DOHH2 (cell line): ENCODE measurements around the gene APOL4.

ENCODE experiments used
- H3F3A ChIP-seq: fragments of 200-600 bp; sonication (generic), shearing (Covaris generic); 2 replicates; pipeline ENCODE4 v1.6.0; 2016; ENCODE audit warnings: antibody characterized with exemption, mild to moderate bottlenecking; ENCODE audit not compliant: control insufficient read depth, insufficient read depth
- H3K27ac ChIP-seq: fragments of 200-600 bp; sonication (generic); 2 replicates; pipeline ENCODE4 v1.5.1; 2014; ENCODE audit warnings: low read depth, mild to moderate bottlenecking, low read length, moderate library complexity
- H3K27me3 ChIP-seq: fragments of 200-600 bp; sonication (generic); 2 replicates; pipeline ENCODE4 v1.6.1; 2014; ENCODE audit warnings: mild to moderate bottlenecking, low read length, mixed read lengths; ENCODE audit not compliant: control insufficient read depth
- H3K36me3 ChIP-seq: fragments of 200-600 bp; sonication (generic); 2 replicates; pipeline ENCODE4 v1.6.1; 2014; ENCODE audit warnings: mild to moderate bottlenecking, low read length, moderate library complexity, mixed read lengths; ENCODE audit not compliant: control insufficient read depth
- H3K4me1 ChIP-seq: fragments of 200-600 bp; sonication (generic); 2 replicates; pipeline ENCODE4 v1.6.1; 2014; ENCODE audit warnings: mild to moderate bottlenecking, low read length, mixed read lengths; ENCODE audit not compliant: control insufficient read depth
- H3K4me2 ChIP-seq: fragments of 200-600 bp; sonication (generic); 2 replicates; pipeline ENCODE4 v1.6.0; 2014; ENCODE audit warnings: mild to moderate bottlenecking, low read length, moderate library complexity
- H3K4me3 ChIP-seq: fragments of 200-600 bp; sonication (generic); 2 replicates; pipeline ENCODE4 v1.5.1; 2014; ENCODE audit warnings: mild to moderate bottlenecking, low read length, mixed read lengths
- H3K79me2 ChIP-seq: fragments of 200-600 bp; sonication (generic); 2 replicates; pipeline ENCODE4 v1.6.1; 2014; ENCODE audit warnings: mild to moderate bottlenecking, low read length, mixed read lengths; ENCODE audit not compliant: control insufficient read depth
- H3K9me2 ChIP-seq: fragments of 200-600 bp; sonication (generic); replicated peaks from 2 replicates; pipeline ENCODE4 v1.6.1; 2014; ENCODE audit warnings: mild to moderate bottlenecking, low read length, mixed read lengths; ENCODE audit not compliant: control insufficient read depth
- H3K9me3 ChIP-seq: fragments of 200-600 bp; sonication (generic); 2 replicates; pipeline ENCODE4 v1.6.1; 2014; ENCODE audit warnings: antibody characterized with exemption, low read length, mixed read lengths; ENCODE audit not compliant: control insufficient read depth, insufficient read depth
- H4K20me1 ChIP-seq: fragments of 200-600 bp; sonication (generic); 2 replicates; pipeline ENCODE4 v1.6.0; 2014; ENCODE audit warnings: low read depth, mild to moderate bottlenecking, antibody characterized with exemption, low read length, moderate library complexity; ENCODE audit not compliant: control insufficient read depth, insufficient read depth
- CTCF ChIP-seq: fragments of 200-600 bp; sonication (generic); IDR thresholded peaks from one replicate; pipeline ENCODE4 v1.5.1; 2014; ENCODE audit warnings: antibody characterized with exemption, mild to moderate bottlenecking, low read depth, low read length; ENCODE audit not compliant: poor library complexity, severe bottlenecking
- EZH2phosphoT487 ChIP-seq: fragments of 200-600 bp; sonication (generic); IDR thresholded peaks from 2 replicates; pipeline ENCODE4 v1.6.1; 2017; ENCODE audit warnings: borderline replicate concordance, mild to moderate bottlenecking, antibody characterized with exemption, low read length, moderate library complexity, mixed read lengths

APOL4 gene

GRCh38 chr22:36226189-36226588 is 24.6 kb upstream of the APOL4 start:
- no peaks in the 10 kb centered on the region for H3K4me1 ChIP-seq
- no peaks in the 10 kb centered on the region for H3K9me2 ChIP-seq
- no peak overlapping the region for H3K4me3 ChIP-seq
- TF ChIP-seq CTCF (no peak), EZH2phosphoT487 (no peak)
- no peaks in the 10 kb centered on the region for H3K79me2 ChIP-seq
- H3F3A ChIP-seq = no peaks in the 10 kb centered on the region
- H3K9me3 ChIP-seq = no peaks in the 10 kb centered on the region
- H3K27me3 ChIP-seq = peaks cover 7% of the 10 kb centered on the region
- H3K36me3 ChIP-seq = no peaks in the 10 kb centered on the region
- no peak overlapping the region for H3K4me2 ChIP-seq
- no peak overlapping the region for H3K27ac ChIP-seq
- H4K20me1 ChIP-seq = no peaks in the 10 kb centered on the region

- Histone ChIP-seq H3K4me2 (no peak overlapping the region), H4K20me1 (no peaks in the 10 kb centered on the region), H3K36me3 (no peaks in the 10 kb centered on the region), H3K4me1 (no peaks in the 10 kb centered on the region), H3K27ac (no peak overlapping the region), H3F3A (no peaks in the 10 kb centered on the region), H3K9me2 (no peaks in the 10 kb centered on the region), H3K27me3 (peaks cover 15% of the 10 kb centered on the region), H3K4me3 (no peak overlapping the region), H3K9me3 (no peaks in the 10 kb centered on the region), H3K79me2 (no peaks in the 10 kb centered on the region)
- TF ChIP-seq CTCF = no peak
- TF ChIP-seq EZH2phosphoT487 = no peak
Measured at GRCh38 chr22:36225333-36225922, 23.8 kb upstream of the APOL4 start.

- Histone ChIP-seq H4K20me1 (no peaks in the 10 kb centered on the region), H3K9me3 (no peaks in the 10 kb centered on the region), H3K79me2 (no peaks in the 10 kb centered on the region), H3K4me3 (no peak overlapping the region), H3F3A (no peaks in the 10 kb centered on the region), H3K4me2 (no peak overlapping the region), H3K9me2 (no peaks in the 10 kb centered on the region), H3K27me3 (peaks cover 21% of the 10 kb centered on the region), H3K27ac (no peak overlapping the region), H3K4me1 (no peaks in the 10 kb centered on the region), H3K36me3 (no peaks in the 10 kb centered on the region)
- TF ChIP-seq CTCF (no peak), EZH2phosphoT487 (no peak)
Measured at GRCh38 chr22:36224245-36224644, 22.6 kb upstream of the APOL4 start.
